ENCODE results near the gene KDM5B.

KDM5B gene

GRCh38 chr1:202677433-202677832 is 130.8 kb downstream of the KDM5B start:
- H3K27me3 ChIP-seq (ENCODE audit: insufficient read depth, insufficient read length), result no peaks in the 10 kb centered on the region
- H3K9ac ChIP-seq (ENCODE audit: insufficient read length, low read depth), result no peak overlapping the region
- H3K4me3 ChIP-seq (ENCODE audit: insufficient read length, low read depth), result no peak overlapping the region
- H3K36me3 ChIP-seq (ENCODE audit: insufficient read depth, insufficient read length, low read length), result no peaks in the 10 kb centered on the region
- peaks cover 12% of the 10 kb centered on the region; the same call in 1 of the 2 replicates for H3K9me3 ChIP-seq (ENCODE audit: insufficient read depth, low read length)
- DNase-seq (ENCODE audit: low read depth, low spot score), result no peak
- TF ChIP-seq SUZ12 (IDR thresholded peaks at IDR 0.05; ENCODE audit: extremely low read depth, insufficient read depth, insufficient read length) (no peak), ZNF274 (IDR thresholded peaks at IDR 0.05; ENCODE audit: low read depth, low read length) (no peak), YY1 (IDR thresholded peaks at IDR 0.05; ENCODE audit: insufficient read depth, insufficient read length) (no peak)
- H3K4me1 ChIP-seq (ENCODE audit: insufficient read depth, insufficient read length), result no peaks in the 10 kb centered on the region

Data from NT2/D1 (cell line).